ENCODE data around the gene KLF13. TPM values are rescaled to one million over a fixed set of nuclear protein-coding genes. Genes with fewer than 3 reads are reported as not detected.
A peak's percentile ranks its signal among the peaks of the same experiment; 100 is the strongest.

KLF13 gene
- total RNA-seq, 1 donor: 58.6 TPM

- no peaks in the 10 kb centered on the region for H3K79me2 ChIP-seq (ENCODE audit: insufficient read depth, low read length)
- no peak overlapping the region for H3K4me3 ChIP-seq (ENCODE audit: insufficient read depth, low read length)
- H2AFZ ChIP-seq (ENCODE audit: low read length): no peak overlapping the region
- H3K27me3 ChIP-seq (ENCODE audit: insufficient read depth, low read length): no peaks in the 10 kb centered on the region
- peaks cover 18% of the 10 kb centered on the region for H3K4me1 ChIP-seq (ENCODE audit: insufficient read depth, low read length)
- no peak overlapping the region for H3K4me2 ChIP-seq (ENCODE audit: insufficient read depth, low read length)
- TF ChIP-seq CTCF (IDR thresholded peaks at IDR 0.05; ENCODE audit: extremely low read depth, low read depth, low read length): no peak
- H3K27ac ChIP-seq (ENCODE audit: low read depth, low read length): no peak overlapping the region
- H4K20me1 ChIP-seq (ENCODE audit: insufficient read depth, low read length): no peaks in the 10 kb centered on the region
- DNase-seq (ENCODE audit: insufficient read length, low spot score, missing footprints): no peak
- no peaks in the 10 kb centered on the region for H3K36me3 ChIP-seq (ENCODE audit: insufficient read depth, low read length)
- H3K9me3 ChIP-seq (ENCODE audit: low read depth, low read length): no peaks in the 10 kb centered on the region
Measured at GRCh38 chr15:31393444-31394091, 66.9 kb downstream of the KLF13 start.

- peak overlapping the region; percentile 40 for H3K4me2 ChIP-seq (ENCODE audit: insufficient read depth, low read length)
- no peak for TF ChIP-seq CTCF (IDR thresholded peaks at IDR 0.05; ENCODE audit: extremely low read depth, low read depth, low read length)
- peak overlapping the region; percentile 22 for H3K4me3 ChIP-seq (ENCODE audit: insufficient read depth, low read length)
- no peaks in the 10 kb centered on the region for H3K79me2 ChIP-seq (ENCODE audit: insufficient read depth, low read length)
- peak overlapping the region; percentile 80 for H3K27ac ChIP-seq (ENCODE audit: low read depth, low read length)
- peaks cover 45% of the 10 kb centered on the region for H3K4me1 ChIP-seq (ENCODE audit: insufficient read depth, low read length)
- H3K36me3 ChIP-seq (ENCODE audit: insufficient read depth, low read length): no peaks in the 10 kb centered on the region
- peak overlapping the region; percentile 81 for H2AFZ ChIP-seq (ENCODE audit: low read length)
- no peaks in the 10 kb centered on the region for H3K27me3 ChIP-seq (ENCODE audit: insufficient read depth, low read length)
- no peaks in the 10 kb centered on the region for H3K9me3 ChIP-seq (ENCODE audit: low read depth, low read length)
- peak; percentile 92 for DNase-seq (ENCODE audit: insufficient read length, low spot score, missing footprints)
- no peaks in the 10 kb centered on the region for H4K20me1 ChIP-seq (ENCODE audit: insufficient read depth, low read length)
Measured at GRCh38 chr15:31396881-31397560, 70.4 kb downstream of the KLF13 start.

- H3K9me3 ChIP-seq (ENCODE audit: low read depth, low read length): no peaks in the 10 kb centered on the region
- no peak for TF ChIP-seq CTCF (IDR thresholded peaks at IDR 0.05; ENCODE audit: extremely low read depth, low read depth, low read length)
- no peaks in the 10 kb centered on the region for H3K27me3 ChIP-seq (ENCODE audit: insufficient read depth, low read length)
- no peak overlapping the region for H3K4me3 ChIP-seq (ENCODE audit: insufficient read depth, low read length)
- no peak overlapping the region for H3K4me2 ChIP-seq (ENCODE audit: insufficient read depth, low read length)
- H4K20me1 ChIP-seq (ENCODE audit: insufficient read depth, low read length): no peaks in the 10 kb centered on the region
- DNase-seq (ENCODE audit: insufficient read length, low spot score, missing footprints): no peak
- H3K36me3 ChIP-seq (ENCODE audit: insufficient read depth, low read length): no peaks in the 10 kb centered on the region
- H3K27ac ChIP-seq (ENCODE audit: low read depth, low read length): peak overlapping the region; percentile 80
- peak overlapping the region; percentile 2 for H2AFZ ChIP-seq (ENCODE audit: low read length)
- H3K79me2 ChIP-seq (ENCODE audit: insufficient read depth, low read length): no peaks in the 10 kb centered on the region
- peaks cover 55% of the 10 kb centered on the region for H3K4me1 ChIP-seq (ENCODE audit: insufficient read depth, low read length)
Measured at GRCh38 chr15:31397851-31398661, 71.4 kb downstream of the KLF13 start.

All from osteoblast (primary cell).